Endodermal cell (in vitro differentiated cells): ENCODE results near the gene CLCN4. TPM values are rescaled to one million over a fixed set of nuclear protein-coding genes. Genes with fewer than 3 reads are reported as not detected.

Source experiments
- DNase-seq: peaks from one replicate; pipeline ENCODE4 v3.0.0-alpha.2; 2017
- H3K27ac ChIP-seq: 2 replicates; pipeline ENCODE4 v1.5.1; 2013; ENCODE audit warnings: mild to moderate bottlenecking, low read depth, low read length, moderate library complexity
- H3K27me3 ChIP-seq: 2 replicates; pipeline ENCODE4 v1.6.1; 2013; ENCODE audit warnings: mild to moderate bottlenecking, low read length, moderate library complexity; ENCODE audit not compliant: insufficient read depth, control insufficient read depth, poor library complexity, severe bottlenecking
- H3K36me3 ChIP-seq: 2 replicates; pipeline ENCODE4 v1.7.0; 2013; ENCODE audit warnings: mild to moderate bottlenecking, low read length, moderate library complexity; ENCODE audit not compliant: control insufficient read depth, insufficient read depth
- H3K4me1 ChIP-seq: one replicate; pipeline ENCODE4 v1.7.0; 2013; ENCODE audit warnings: low read length; ENCODE audit not compliant: control insufficient read depth, insufficient read depth
- H3K4me3 ChIP-seq: 2 replicates; pipeline ENCODE4 v1.5.1; 2013; ENCODE audit warnings: mild to moderate bottlenecking, low read length, moderate library complexity
- H3K9ac ChIP-seq: 2 replicates; pipeline ENCODE4 v1.6.1; 2013; ENCODE audit warnings: mild to moderate bottlenecking, low read length, moderate library complexity; ENCODE audit not compliant: poor library complexity, severe bottlenecking; ENCODE audit errors: extremely low read depth
- H3K9me3 ChIP-seq: 2 replicates; pipeline ENCODE4 v1.6.1; 2013; ENCODE audit warnings: mild to moderate bottlenecking, low read length, moderate library complexity; ENCODE audit not compliant: control insufficient read depth
- H3K27ac Mint-ChIP-seq: 2 replicates; pipeline ENCODE4 v1.8.0; 2020; ENCODE audit warnings: mixed read lengths
- H3K27me3 Mint-ChIP-seq: 2 replicates; pipeline ENCODE4 v1.8.0; 2021; ENCODE audit warnings: mild to moderate bottlenecking, mixed read lengths; ENCODE audit not compliant: insufficient read depth
- H3K36me3 Mint-ChIP-seq: 2 replicates; pipeline ENCODE4 v1.8.0; 2020; ENCODE audit warnings: low read depth, mixed read lengths
- H3K4me1 Mint-ChIP-seq: 2 replicates; pipeline ENCODE4 v1.8.0; 2020; ENCODE audit warnings: mixed read lengths
- H3K4me3 Mint-ChIP-seq: 2 replicates; pipeline ENCODE4 v1.8.0; 2020; ENCODE audit warnings: mild to moderate bottlenecking, moderate library complexity, mixed read lengths
- H3K9me3 Mint-ChIP-seq: 2 replicates; pipeline ENCODE4 v1.8.0; 2020; ENCODE audit warnings: mild to moderate bottlenecking, mixed read lengths
- CTCF ChIP-seq: fragments of 200-600 bp; sonication (generic); conservative IDR thresholded peaks from 2 replicates; pipeline ENCODE4 v1.5.0; 2021; ENCODE audit warnings: antibody characterized with exemption, mild to moderate bottlenecking
- WGBS, 2 experiments: methylation state at CpG; one replicate each; pipeline versions ENCODE4 v1.1.5 to v1.1.7; 2013; ENCODE audit warnings: missing lambda C conversion rate in 2 of 2, mixed read lengths in 1 of 2; ENCODE audit not compliant: insufficient coverage in 1 of 2, insufficient read length in 1 of 2; 5-methylcytosine and 5-hydroxymethylcytosine counted together
- total RNA-seq, 2 donors: library from RNA; stranded (reverse); fragmentation: NEBNext Ultra II Directional in 1 of 2; extraction: Animal tissue kit (Norgen Biotek cat#: 25700) in 1 of 2; gene quantifications; 2 replicates in 1 of 2; 3 replicates in 1 of 2; pipeline ENCODE4 v1.2.1, GENCODE V29; 2021

CLCN4 gene
- total RNA-seq, 2 donors from 2014 or later: 3.7 to 4.4 TPM

- Mint-ChIP-seq H3K36me3 (no peaks in the 10 kb centered on the region), H3K4me1 (peaks cover 18% of the 10 kb centered on the region), H3K4me3 (peak overlapping the region; percentile 38), H3K27me3 (peaks cover 2% of the 10 kb centered on the region), H3K27ac (no peak overlapping the region), H3K9me3 (peaks cover 58% of the 10 kb centered on the region)
- Histone ChIP-seq H3K9me3 (no peaks in the 10 kb centered on the region), H3K36me3 (no peaks in the 10 kb centered on the region), H3K27ac (no peak overlapping the region), H3K9ac (no peak overlapping the region), H3K4me1 (peaks cover 2% of the 10 kb centered on the region), H3K4me3 (peak overlapping the region; percentile 69), H3K27me3 (no peaks in the 10 kb centered on the region)
- TF ChIP-seq CTCF: no peak
- WGBS, 2 experiments: 51% methylated on average over 6 of the region's 7 CpGs; no CpG with 5 or more reads in 1 of the 2 experiments
- DNase-seq: no peak
These were observed 2.3 kb downstream of the CLCN4 start for GRCh38 chrX:10159145-10159468.

GRCh38 chrX:10160211-10160610, 3.4 kb downstream of the CLCN4 start:
- Mint-ChIP-seq H3K27me3 (peaks cover 2% of the 10 kb centered on the region), H3K4me1 (peaks cover 18% of the 10 kb centered on the region), H3K4me3 (no peak overlapping the region), H3K36me3 (no peaks in the 10 kb centered on the region), H3K27ac (no peak overlapping the region), H3K9me3 (peaks cover 62% of the 10 kb centered on the region)
- H3K27ac ChIP-seq: no peak overlapping the region
- no peak overlapping the region for H3K9ac ChIP-seq
- DNase-seq: no peak
- peaks cover 2% of the 10 kb centered on the region for H3K4me1 ChIP-seq
- no peaks in the 10 kb centered on the region for H3K9me3 ChIP-seq
- 80 to 93% methylated on average over 3 to 9 of the region's 9 CpGs for WGBS, 2 experiments
- no peaks in the 10 kb centered on the region for H3K27me3 ChIP-seq
- H3K4me3 ChIP-seq: no peak overlapping the region
- no peaks in the 10 kb centered on the region for H3K36me3 ChIP-seq
- TF ChIP-seq CTCF: no peak

- no peaks in the 10 kb centered on the region for H3K27me3 ChIP-seq
- no peak for DNase-seq
- no peak overlapping the region for H3K27ac ChIP-seq
- H3K4me1 Mint-ChIP-seq: peaks cover 15% of the 10 kb centered on the region
- no peak for TF ChIP-seq CTCF
- no peak overlapping the region for H3K4me3 Mint-ChIP-seq
- no peak overlapping the region for H3K27ac Mint-ChIP-seq
- no peak overlapping the region for H3K9ac ChIP-seq
- H3K27me3 Mint-ChIP-seq: peaks cover 2% of the 10 kb centered on the region
- peaks cover 71% of the 10 kb centered on the region for H3K9me3 Mint-ChIP-seq
- WGBS, 2 experiments: 100% methylated on average over 1 of the region's 2 CpGs; no CpG with 5 or more reads in 1 of the 2 experiments
- H3K4me3 ChIP-seq: no peak overlapping the region
- H3K36me3 Mint-ChIP-seq: no peaks in the 10 kb centered on the region
- peaks cover 2% of the 10 kb centered on the region for H3K4me1 ChIP-seq
- H3K36me3 ChIP-seq: no peaks in the 10 kb centered on the region
- no peaks in the 10 kb centered on the region for H3K9me3 ChIP-seq
These were observed 6.3 kb downstream of the CLCN4 start for GRCh38 chrX:10163031-10163430.
